ENCODE data around the gene TMEM218. TPM values are rescaled to one million over a fixed set of nuclear protein-coding genes. Genes with fewer than 3 reads are reported as not detected.

Gene TMEM218
- total and polyA plus RNA-seq, 2 donors (not counting 1 experiment from before 2014, with no cell fraction given), result 20.7 to 31.7 TPM

- no peak for TF ChIP-seq CTCF (IDR thresholded peaks at IDR 0.05)
- no peak for TF ChIP-seq EZH2 (IDR thresholded peaks at IDR 0.05; ENCODE audit: borderline replicate concordance, insufficient read depth, low read depth, low read length, poor library complexity, severe bottlenecking)
- H3K4me1 ChIP-seq (ENCODE audit: control insufficient read depth in 2 of 2, insufficient read depth in 2 of 2, low read length in 2 of 2), result peaks cover 8 to 14% of the 10 kb centered on the region in 2 donors
- POLR2A ChIA-PET, result no interaction called here
- no peak overlapping the region for H3K4me2 ChIP-seq (replicated peaks; ENCODE audit: low read depth, low read length, poor library complexity, severe bottlenecking)
- no peak overlapping the region for H3K27ac ChIP-seq (ENCODE audit: low read length in 2 of 2)
- Mint-ChIP-seq H3K9me3 (ENCODE audit: insufficient read depth) (peaks cover 6% of the 10 kb centered on the region), H3K4me3 (no peak overlapping the region), H3K4me1 (peaks cover 20% of the 10 kb centered on the region), H3K27me3 (no peaks in the 10 kb centered on the region), H3K27ac (no peak overlapping the region)
- CTCF ChIA-PET, result no interaction called here
- no peak for ATAC-seq (ENCODE audit: low read depth)
- H3K36me3 ChIP-seq (replicated peaks in 1 of 2; ENCODE audit: control extremely low read depth in 1 of 2, control insufficient read depth in 1 of 2, extremely low read depth in 1 of 2, insufficient read depth in 2 of 2, low read length in 1 of 2), result peaks cover under 1 to 1% of the 10 kb centered on the region in 2 experiments
- H3K9ac ChIP-seq (ENCODE audit: low read length), result no peak overlapping the region
- H2AFZ ChIP-seq (ENCODE audit: insufficient read depth, low read depth, low read length, poor library complexity, severe bottlenecking), result no peak overlapping the region
- H3K9me3 ChIP-seq (ENCODE audit: control extremely low read depth in 1 of 3, control insufficient read depth in 2 of 3, insufficient read depth in 1 of 3, low read length in 2 of 3), result peaks cover 0 to 8% (median 1%) of the 10 kb centered on the region in 3 donors
- no peaks in the 10 kb centered on the region for H4K20me1 ChIP-seq (ENCODE audit: control insufficient read depth, insufficient read depth, low read length, poor library complexity, severe bottlenecking)
- WGBS (ENCODE audit: insufficient coverage), result 83% methylated on average over 1 of the region's 3 CpGs
- no peak overlapping the region for H3K4me3 ChIP-seq (ENCODE audit: control extremely low read depth in 1 of 5, extremely low read depth in 1 of 5, insufficient read depth in 1 of 5, low read depth in 2 of 5, low read length in 4 of 5)
- no peaks in the 10 kb centered on the region for H3K27me3 ChIP-seq (replicated peaks in 1 of 4; ENCODE audit: control extremely low read depth in 1 of 4, control insufficient read depth in 3 of 4, insufficient read depth in 4 of 4, low read length in 3 of 4)
- intact Hi-C loops (cut with micrococcal nuclease), result no loop called here
- DNase-seq, result no peak
- H3K79me2 ChIP-seq (ENCODE audit: control insufficient read depth, insufficient read depth, low read length), result peaks cover 29% of the 10 kb centered on the region
These were observed 3.0 kb downstream of the TMEM218 start for GRCh38 chr11:125108469-125108868.

- Histone ChIP-seq H3K4me2 (replicated peaks; ENCODE audit: low read depth, low read length, poor library complexity, severe bottlenecking) (no peak overlapping the region), H3K27me3 (replicated peaks in 1 of 4; ENCODE audit: control extremely low read depth in 1 of 4, control insufficient read depth in 3 of 4, insufficient read depth in 4 of 4, low read length in 3 of 4) (no peaks in the 10 kb centered on the region), H3K9me3 (ENCODE audit: control extremely low read depth in 1 of 3, control insufficient read depth in 2 of 3, insufficient read depth in 1 of 3, low read length in 2 of 3) (peaks cover 0 to 1% (median 0%) of the 10 kb centered on the region in 3 donors), H4K20me1 (ENCODE audit: control insufficient read depth, insufficient read depth, low read length, poor library complexity, severe bottlenecking) (no peaks in the 10 kb centered on the region), H3K36me3 (replicated peaks in 1 of 2; ENCODE audit: control extremely low read depth in 1 of 2, control insufficient read depth in 1 of 2, extremely low read depth in 1 of 2, insufficient read depth in 2 of 2, low read length in 1 of 2) (peaks cover 8% of the 10 kb centered on the region in 2 experiments), H2AFZ (ENCODE audit: insufficient read depth, low read depth, low read length, poor library complexity, severe bottlenecking) (no peak overlapping the region), H3K9ac (ENCODE audit: low read length) (no peak overlapping the region), H3K4me1 (ENCODE audit: control insufficient read depth in 2 of 2, insufficient read depth in 2 of 2, low read length in 2 of 2) (peaks cover 7% of the 10 kb centered on the region in 2 donors), H3K27ac (ENCODE audit: low read length in 2 of 2) (no peak overlapping the region), H3K4me3 (ENCODE audit: control extremely low read depth in 1 of 5, extremely low read depth in 1 of 5, insufficient read depth in 1 of 5, low read depth in 2 of 5, low read length in 4 of 5) (no peak overlapping the region), H3K79me2 (ENCODE audit: control insufficient read depth, insufficient read depth, low read length) (peaks cover 38% of the 10 kb centered on the region)
- no peak for TF ChIP-seq CTCF (IDR thresholded peaks at IDR 0.05)
- TF ChIP-seq EZH2 (IDR thresholded peaks at IDR 0.05; ENCODE audit: borderline replicate concordance, insufficient read depth, low read depth, low read length, poor library complexity, severe bottlenecking), result no peak
- H3K27ac Mint-ChIP-seq, result no peak overlapping the region
- ATAC-seq (ENCODE audit: low read depth), result no peak
- peaks cover 8% of the 10 kb centered on the region for H3K4me1 Mint-ChIP-seq
- intact Hi-C loops (cut with micrococcal nuclease), result no loop called here
- ChIA-PET POLR2A (interaction anchor here (0.6 kb wide), 1 partner anchor 537 kb away, joined by 3 read pairs; no protein-coding TSS in a partner anchor), CTCF (interaction anchor here (1.0 to 1.2 kb wide), 4 partner anchors 13 to 37 kb away, joined by 3 to 4 read pairs (median 4); no protein-coding TSS in a partner anchor)
- no CpG with 5 or more reads among the region's 1 CpG for WGBS (ENCODE audit: insufficient coverage)
- no peak for DNase-seq
- no peaks in the 10 kb centered on the region for H3K9me3 Mint-ChIP-seq (ENCODE audit: insufficient read depth)
- H3K27me3 Mint-ChIP-seq, result no peaks in the 10 kb centered on the region
- no peak overlapping the region for H3K4me3 Mint-ChIP-seq
These were observed 5.5 kb downstream of the TMEM218 start for GRCh38 chr11:125105926-125106325.

All from B cell (primary cell).